T-helper 1 cell (primary cell): ENCODE data around the gene SLC22A4.
A peak's percentile ranks its signal among the peaks of the same experiment; 100 is the strongest.

Experiments used
- DNase-seq, 5 donors: peaks; one replicate each; pipeline ENCODE4 v3.0.0-alpha.2; 2012 to 2020

SLC22A4 gene

DNA sequence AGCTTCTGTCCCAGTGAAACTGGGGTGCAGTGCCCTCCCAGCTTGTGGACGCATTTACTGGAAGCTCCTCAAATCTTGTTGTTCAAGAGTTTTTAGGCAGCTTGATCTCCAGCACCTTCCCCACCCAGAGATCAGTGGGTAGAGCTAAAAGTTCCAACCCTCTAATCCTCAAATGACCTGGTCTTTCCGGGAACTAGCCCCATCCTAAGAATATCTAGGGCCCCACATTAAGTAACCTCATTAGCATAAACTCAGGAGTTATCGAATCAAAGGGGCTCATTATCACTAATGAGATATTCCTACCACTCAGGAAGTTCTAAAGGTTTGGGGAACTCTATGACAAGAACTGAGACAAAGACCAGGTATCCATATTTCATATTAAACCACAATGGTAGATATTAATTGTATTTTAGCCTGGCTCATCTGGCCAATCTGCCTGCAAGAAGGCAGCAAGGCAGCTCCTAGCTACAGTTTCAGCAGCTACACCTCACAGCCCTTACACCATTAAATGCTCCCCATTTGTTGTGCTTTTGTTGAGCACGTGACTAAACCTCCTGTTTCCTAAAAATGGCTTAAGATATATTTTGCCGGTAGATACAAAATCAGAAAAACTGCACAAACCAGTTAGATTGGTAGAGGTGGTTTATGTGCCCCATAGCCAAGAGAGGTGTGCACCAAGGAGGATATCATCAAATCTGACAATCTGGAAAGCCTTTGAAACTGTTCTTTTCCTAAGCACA is 50.8 kb downstream of the SLC22A4 start:
- DNase-seq = no peak

DNA sequence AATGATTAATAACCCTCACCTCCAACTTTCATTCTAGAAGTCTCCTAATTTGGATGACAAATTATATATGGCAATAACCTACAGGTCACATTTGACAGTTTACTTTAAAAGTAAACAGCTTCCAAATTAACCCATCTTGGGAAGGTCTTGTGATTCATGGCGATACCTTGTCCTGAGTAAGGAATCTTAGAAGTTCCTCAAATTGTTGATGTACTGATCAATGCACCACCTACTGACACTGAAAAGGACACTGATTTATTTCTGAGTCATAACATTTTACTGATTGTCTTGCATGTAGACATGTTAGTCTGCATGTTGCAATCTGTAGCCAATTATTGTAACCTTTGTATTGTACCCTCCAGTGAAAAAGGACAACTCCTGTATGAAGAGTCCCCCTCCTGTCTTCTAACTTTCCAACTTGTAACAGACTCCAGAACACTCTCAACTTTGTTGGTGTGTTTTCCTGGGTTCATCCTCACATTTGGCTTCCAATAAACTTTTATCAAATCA is 59.3 kb downstream of the SLC22A4 start:
- no peak for DNase-seq

DNA sequence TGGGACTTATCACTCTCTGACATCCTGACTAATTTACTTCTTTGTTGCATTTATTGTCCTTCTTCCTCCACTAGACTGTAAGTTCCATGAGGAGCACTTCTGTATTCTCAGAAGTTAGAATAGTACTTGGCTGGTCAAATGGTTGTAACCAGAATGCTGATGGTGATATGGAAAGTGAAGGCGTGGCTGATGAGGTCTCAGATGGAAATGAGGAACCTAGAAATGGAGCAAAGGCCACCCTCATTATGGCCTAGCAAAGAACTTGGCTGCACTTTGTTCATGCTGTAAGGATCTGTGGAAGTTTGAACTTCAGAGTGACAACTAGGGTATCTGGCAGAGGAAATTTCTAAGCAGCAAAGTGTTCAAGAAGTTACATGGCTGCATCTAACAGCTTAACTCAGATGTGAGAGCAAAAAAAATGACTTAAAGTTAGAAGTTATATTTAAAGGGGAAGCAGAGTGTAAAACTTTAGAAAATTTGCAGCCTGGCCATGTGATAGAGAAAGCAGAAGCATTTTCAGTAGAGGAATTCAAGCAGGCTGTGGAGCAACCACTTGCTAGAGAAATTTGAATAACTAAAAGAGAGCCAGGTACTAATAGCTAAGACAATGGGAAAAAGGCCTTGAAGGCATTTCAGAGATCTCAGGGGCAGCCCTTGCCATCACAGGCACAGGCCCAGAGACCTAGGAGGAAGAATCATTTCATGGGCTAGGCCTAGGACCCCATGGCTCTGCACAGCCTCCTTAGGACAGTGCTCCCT is 60.4 kb downstream of the SLC22A4 start:
- no peak for DNase-seq

DNA sequence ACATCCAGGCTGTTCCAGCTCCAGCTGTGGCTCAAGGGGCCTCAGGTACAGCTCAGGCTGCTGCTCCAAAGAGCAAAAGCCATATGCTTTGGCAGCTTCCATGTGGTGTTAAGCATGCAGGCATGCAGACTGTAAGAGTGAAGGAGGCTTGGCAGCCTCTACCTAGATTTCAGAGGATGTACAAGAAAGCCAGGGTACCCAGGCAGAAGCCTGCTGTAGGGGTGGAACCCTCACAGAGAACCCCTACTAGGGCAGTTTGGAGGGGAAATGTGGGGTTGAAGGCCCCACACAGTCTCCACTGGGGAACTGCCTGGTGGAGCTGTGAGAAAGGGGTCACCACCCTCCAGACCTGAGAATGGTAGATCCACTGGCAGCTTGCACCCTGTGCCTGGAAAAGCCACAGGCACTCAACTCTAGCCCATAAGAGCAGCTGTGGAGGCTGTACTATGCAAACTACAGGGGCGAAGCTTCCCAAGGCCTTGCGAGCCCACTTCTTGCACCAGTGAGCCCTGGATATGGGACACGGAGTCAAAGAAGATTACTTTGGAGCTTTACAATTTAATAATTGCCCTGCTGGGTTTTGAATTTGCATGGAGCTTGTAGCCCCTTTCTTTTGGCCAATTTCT is 61.1 kb downstream of the SLC22A4 start:
- no peak for DNase-seq

DNA sequence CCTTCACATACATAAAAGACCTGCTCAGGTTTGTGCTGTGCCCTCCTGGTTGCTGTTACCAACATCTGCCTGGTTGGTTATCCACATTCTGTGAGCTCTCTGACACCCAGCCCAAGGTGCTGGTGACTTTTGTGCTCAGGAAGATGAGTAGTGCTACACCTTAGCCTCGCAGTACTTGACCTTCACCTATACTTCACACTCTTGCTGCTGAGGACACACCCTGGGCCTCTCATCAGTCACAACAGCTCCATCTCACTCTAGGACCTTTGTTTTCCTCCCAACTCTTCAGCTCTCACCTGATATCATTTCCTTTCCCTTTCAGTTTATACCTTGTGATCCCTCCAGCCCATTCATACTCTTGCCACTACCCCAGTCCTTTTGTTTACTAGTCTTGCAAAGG is 64.6 kb downstream of the SLC22A4 start:
- no peak for DNase-seq

DNA sequence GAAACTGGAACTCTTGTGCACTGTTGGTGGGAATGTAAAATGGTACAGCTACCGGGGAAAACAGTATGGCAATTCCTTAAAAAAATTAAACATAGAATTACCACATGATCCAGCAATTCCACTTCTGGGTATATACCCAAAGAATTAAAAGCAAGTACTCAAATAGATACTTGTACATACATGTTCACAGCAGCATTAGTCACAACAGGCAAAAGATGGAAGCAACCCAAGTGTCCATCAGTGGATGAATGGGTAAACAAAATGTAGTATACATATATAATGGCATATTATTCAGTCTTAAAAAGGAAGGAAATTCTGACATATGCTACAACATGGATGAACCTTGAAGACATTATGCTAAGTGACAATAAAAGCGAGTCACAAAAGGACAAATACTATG is 67.9 kb downstream of the SLC22A4 start:
- DNase-seq = no peak

DNA sequence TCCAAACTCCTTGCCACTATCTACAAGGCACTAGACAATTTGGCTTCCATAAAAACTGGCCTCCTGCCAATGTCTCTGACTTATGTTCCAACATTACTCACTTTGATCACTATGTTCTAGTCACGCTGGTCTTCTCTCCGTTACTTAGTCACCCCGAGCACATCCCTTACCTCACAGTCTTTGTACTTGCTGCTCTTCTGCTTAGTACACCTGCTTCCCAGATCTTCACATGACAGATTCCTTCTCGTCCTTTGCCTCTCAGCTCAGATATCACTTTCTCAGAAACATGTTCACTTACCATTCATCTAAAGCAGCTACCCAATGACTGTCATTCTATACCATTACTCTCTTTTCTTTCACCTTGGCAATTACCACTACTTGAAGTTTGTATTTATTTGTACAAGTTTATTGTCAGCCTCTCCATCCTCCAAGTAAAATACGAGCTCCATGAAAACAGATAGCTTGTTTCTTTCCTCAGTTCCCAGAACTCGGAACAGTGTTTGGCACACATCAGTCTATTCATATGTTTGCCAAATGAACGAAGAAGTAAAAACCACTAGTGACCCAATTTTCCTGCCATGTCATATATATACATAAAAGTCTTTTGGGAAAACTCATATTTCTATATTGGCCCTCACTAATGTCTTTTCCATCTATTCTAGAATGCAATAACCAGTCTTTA is 69.4 kb downstream of the SLC22A4 start:
- DNase-seq = no peak

DNA sequence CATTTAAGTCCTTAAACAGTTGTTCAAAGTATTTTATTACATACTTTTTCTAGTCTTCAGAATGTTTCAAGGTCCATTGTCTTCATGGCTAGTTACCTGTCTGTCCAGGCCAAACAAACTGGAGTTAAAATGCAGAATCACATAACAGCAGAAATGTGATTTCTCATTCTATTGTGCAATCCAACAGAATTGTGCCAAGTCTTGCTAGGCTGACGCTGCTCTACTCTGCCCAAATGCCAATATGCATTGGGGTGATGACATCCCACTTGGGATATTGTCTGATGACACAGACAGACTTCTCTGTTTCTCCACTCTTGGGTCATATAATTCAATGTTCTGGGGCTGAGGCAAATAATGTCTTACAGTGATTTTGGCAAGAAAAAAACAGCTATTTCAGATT is 70.1 kb downstream of the SLC22A4 start:
- no peak for DNase-seq

DNA sequence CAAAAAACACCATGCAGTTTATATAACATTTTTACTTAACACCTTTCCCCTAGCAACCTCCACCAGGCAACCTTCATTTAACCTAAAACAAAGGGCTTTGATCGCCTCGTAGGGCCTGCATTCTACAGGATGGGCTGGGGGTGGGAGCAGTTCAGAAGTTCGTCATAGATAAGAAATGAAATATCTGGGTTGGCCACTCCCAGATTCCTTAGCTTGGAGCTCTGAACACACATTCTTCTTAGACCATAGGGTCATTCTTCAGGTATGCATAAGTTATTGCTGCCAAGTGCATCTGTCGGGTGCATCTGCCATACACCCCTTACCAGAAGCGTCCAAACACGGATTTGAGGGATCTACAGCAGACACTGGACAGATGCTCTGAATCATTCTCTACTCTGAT is 71.0 kb downstream of the SLC22A4 start:
- DNase-seq = no peak

DNA sequence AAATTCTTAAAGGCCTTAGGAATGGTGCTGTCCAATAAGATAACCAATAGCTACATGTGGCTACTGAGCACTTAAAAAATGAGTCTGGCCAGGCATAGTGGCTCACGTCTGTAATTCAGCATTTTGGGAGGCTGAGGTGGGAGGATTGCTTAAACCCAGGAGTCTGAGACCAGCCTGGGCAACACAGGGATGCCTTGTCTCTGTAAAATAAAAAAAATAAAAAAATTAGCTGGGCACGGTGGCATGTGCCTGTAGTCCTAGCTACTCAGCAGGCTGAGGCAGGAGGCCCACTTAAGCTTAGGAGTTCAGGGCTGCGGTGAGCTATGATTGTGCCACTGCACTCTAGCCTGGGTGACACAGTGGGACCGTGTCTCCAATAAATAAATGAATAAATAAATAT is 74.0 kb downstream of the SLC22A4 start:
- no peak for DNase-seq

DNA sequence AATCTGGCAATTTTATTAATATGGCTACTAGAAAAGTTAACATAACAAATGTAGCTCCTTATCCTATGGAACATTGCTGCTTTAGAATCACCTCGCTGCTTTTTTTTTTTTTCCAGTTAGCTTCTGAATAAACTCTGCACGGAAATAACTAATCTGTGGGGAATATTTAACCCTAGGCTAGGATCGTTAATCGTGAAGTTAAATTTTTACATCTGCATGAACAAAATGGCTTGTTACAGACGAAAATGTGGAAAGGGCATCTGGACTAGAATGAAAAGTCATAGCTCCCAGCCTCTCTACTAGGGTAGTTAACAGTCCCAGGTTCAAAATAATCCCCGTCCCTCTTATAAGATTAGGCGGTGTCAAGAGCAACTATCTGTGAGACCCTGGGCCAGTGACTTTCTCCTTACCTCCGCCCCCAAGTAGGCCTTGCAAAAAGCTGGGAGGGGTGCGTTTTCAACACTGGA is 74.8 kb downstream of the SLC22A4 start:
- no peak for DNase-seq

DNA sequence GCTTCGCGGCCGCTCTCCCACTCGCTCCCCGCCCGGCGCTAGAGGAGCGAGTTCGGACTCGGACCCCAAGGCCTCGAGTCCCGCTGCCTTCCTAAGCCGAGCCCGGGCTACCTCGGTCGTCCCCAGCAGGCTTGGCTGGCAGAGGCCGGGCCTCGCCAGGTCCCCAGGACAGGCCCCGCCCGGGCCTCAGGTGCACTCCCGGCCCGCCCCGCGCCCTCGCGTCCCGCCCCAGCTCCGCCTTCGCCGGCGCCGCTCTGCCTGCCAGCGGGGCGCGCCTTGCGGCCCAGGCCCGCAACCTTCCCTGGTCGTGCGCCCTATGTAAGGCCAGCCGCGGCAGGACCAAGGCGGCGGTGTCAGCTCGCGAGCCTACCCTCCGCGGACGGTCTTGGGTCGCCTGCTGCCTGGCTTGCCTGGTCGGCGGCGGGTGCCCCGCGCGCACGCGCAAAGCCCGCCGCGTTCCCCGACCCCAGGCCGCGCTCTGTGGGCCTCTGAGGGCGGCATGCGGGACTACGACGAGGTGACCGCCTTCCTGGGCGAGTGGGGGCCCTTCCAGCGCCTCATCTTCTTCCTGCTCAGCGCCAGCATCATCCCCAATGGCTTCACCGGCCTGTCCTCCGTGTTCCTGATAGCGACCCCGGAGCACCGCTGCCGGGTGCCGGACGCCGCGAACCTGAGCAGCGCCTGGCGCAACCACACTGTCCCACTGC is 75.4 kb downstream of the SLC22A4 start, which contains the start of gene SLC22A5:
Gene SLC22A5 (plus strand): TSS at position 237 of the 707 bp plus-strand sequence. CDS start 263 bp downstream, at position 500.
- DNase-seq = peak; percentile 48 to 74 (median 59)

DNA sequence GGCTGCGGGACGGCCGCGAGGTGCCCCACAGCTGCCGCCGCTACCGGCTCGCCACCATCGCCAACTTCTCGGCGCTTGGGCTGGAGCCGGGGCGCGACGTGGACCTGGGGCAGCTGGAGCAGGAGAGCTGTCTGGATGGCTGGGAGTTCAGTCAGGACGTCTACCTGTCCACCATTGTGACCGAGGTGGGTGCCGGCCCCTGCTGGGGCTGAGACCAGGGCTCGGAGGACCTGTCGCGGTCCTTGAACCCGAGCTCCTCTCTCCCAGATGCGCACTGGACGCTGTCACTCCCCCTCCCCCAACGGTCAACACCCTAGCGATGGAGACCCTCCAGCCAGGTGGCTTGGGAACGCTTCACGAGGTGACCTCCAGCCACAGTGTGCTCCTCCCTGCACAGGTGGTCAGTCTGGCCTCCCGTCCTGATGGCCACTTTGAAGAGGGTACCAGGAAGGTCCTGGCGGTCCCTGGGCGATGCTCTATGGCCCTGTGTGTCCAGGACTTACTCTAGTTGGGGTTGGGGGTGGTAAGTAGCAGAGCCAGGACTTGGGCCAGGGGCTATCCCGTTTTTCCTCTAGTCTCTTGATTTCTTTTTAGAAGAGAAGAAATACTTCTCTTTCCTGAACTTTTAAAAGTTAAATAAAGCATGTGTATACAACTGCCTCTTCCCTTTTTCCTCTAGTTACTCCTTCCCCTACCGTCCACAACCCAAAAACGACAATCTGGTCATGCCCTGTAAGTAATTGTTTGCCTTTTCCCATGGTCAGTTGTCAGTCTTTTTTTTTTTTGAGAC is 76.2 kb downstream of the SLC22A4 start:
- DNase-seq = no peak

DNA sequence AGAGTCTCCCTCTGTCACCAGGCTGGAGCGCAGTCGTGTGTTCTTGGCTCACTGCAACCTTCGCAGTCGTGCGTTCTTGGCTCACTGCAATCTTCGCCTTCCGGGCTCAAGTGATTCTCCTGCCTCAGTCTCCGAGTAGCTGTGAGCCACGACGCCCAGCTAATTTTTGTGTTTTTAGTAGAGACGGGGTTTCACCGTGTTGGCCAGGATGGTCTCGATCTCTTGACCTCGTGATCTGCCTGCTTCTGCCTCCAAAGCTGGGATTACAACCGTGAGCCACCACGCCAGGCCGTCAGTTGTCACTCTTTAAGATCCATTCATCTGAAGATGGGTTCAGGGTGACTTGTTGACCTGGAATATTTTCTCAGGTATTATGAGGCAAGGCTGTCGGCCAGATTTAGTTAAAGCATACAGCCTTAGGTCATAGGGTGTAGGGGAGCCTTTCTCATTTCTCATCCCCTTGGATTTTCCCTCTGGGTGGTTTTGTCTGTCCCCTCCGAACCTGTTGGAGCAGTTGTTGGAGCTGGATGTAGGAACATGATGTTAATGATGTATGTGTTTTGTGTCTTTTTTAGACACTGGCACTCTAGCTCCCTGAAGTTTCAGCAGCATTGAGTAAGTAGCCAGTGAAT is 76.9 kb downstream of the SLC22A4 start:
- no peak for DNase-seq

DNA sequence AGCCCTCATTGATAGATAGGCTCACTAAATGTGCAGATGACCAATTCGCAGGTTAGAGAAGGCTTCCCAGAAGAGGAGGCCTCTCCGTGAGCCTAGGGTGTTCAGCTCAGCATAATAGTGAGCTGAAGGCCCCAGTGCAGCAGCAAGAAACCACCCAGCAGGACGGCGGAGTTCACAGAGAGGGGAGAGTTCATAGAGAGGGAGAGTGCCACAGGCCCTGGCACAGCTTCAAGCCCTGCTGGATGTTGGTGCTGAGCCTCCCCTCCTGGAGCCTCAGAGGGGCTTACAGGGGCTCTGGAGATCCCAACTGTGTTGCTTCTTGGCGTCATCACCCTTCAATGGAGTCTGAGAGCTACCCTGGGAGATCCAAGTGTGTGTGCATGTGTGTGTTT is 77.4 kb downstream of the SLC22A4 start:
- no peak for DNase-seq

DNA sequence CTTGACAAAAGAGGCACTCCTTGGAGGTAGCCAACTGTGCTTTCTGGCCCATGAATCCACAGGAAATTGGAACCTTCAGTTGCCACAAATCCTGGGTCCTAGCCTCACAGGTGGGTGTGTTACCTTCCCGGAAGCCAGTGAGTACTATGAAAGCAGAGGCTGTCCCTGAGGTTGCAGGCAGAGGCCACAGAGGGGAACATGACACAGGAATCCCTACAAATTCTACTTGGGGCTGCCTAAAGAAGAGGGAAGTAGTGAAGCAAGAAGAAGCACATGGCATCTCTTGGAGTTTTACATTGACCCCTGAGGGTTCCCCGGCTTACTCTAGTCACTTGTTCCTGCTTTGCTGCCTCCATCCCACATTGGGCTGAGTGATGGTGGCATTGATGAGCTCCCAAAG is 77.9 kb downstream of the SLC22A4 start:
- no peak for DNase-seq

DNA sequence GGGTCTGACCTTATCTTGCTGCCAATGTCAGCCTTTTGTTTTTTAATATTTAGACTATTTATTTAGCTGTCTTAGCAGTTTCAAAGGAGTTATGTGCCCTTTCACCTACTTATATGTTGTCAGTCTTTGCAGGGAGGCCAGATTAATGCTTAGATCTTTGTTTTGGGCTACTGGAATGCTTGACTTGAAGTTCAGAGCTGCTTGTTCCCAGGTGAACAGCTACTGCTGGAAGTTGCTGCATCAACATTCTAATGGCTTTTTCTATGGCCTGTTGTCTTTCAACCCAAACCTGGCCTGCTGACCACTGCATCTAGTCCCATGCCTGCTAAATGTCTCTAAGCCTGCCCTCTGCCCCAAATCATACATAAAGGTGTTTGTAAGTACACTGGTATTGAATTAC is 78.3 kb downstream of the SLC22A4 start:
- DNase-seq = no peak

DNA sequence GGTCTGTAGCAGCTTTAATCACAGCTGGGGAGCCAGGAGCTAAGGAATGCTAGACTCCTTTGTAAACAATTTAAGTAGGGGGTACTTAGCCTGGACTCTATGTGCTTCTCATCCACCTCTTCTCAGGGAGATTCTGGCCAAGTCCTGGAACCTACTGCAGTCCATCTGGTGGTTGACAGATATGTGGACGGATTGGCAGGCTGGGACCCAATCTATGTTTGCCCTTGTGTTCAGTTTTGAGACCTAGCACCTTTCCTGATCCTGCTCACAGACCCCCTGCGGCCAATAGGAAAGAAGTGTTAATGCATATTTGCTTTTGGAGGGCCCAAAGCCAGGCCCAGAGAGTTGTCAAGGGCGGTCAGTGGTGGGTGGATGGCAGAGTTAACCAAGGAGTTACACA is 81.8 kb downstream of the SLC22A4 start:
- no peak for DNase-seq

DNA sequence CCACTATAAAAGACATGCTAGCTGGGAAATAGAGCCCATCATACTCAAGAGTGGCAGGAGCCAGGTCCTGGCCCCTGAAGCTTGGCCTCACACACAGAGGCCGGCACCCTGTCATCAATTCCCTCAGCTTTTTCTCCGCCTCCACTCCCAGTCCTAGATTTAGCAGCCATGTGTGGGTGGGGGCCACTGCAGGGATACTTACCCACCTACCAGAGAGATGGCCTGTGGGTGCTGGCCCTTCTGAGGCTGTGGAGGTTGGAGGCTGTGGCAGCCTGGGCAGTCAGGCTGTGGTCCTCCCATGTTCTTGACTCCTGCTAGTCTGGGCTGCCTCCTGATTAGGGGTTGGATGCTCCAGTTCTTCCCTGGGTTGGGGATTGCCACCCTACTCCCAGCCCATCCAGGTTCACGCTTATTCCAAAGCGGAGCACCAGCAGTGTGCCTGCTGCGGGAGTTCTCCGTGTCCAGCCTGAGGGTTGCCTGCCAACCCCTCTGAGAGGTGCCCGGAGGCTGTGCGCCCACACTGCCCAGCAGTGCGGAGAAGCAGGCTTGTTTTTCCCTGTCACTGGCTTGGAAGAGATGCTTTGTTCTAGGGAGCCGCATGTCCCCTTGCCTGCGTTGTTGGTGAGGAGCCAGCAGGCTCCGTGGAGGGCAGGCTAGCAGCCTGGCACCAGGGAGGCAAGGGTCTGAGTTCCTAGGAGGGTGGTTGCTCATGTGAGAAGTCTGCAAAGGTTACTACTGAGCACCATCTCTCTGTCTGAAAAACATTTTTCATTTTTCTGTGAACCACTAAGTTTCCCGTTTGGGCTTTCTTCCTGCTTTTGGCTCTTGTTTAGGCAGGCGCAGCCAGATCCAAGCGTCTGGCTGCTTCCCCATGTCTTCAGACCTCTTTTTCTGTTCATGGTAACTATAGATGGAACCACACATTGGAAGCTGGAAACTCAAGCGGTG is 82.8 kb downstream of the SLC22A4 start:
- DNase-seq = no peak

DNA sequence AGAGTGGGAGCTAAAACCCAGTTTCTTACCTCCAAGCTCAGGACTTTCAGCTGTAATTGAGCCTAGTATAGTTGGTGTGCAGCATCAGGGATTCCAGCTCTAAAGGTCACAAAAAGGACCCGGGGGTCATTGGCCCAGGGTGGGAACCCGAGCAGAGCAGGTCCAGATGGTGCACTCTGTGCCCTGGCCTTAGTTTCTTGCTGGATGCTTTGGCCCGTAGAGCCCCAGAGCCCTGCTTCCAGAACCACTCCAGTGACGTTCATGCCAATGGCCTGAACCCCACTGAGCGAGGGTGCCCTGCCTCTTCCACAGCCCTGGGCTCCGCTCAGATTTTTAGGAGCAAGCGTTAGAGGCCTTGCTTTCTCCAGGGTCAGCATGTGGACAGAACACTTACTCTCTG is 83.5 kb downstream of the SLC22A4 start:
- DNase-seq = no peak
